Progenitor cell of endocrine pancreas (in vitro differentiated cells): ENCODE results near the gene BFSP1. TPM values are rescaled to one million over a fixed set of nuclear protein-coding genes. Genes with fewer than 3 reads are reported as not detected.

ENCODE experiments used
- DNase-seq: peaks from one replicate; pipeline ENCODE4 v3.0.0; 2021; ENCODE audit warnings: low spot score; ENCODE audit not compliant: unreplicated experiment
- H3K27ac Mint-ChIP-seq: 2 replicates; pipeline ENCODE4 v1.8.0; 2021; ENCODE audit warnings: mild to moderate bottlenecking, moderate library complexity, mixed read lengths
- H3K27me3 Mint-ChIP-seq: 2 replicates; pipeline ENCODE4 v1.8.0; 2021; ENCODE audit warnings: mixed read lengths
- H3K36me3 Mint-ChIP-seq: 2 replicates; pipeline ENCODE4 v1.8.0; 2022; ENCODE audit warnings: mixed read lengths; ENCODE audit not compliant: insufficient read depth
- H3K4me1 Mint-ChIP-seq: 2 replicates; pipeline ENCODE4 v1.8.0; 2021; ENCODE audit warnings: low read depth, mixed read lengths
- H3K4me3 Mint-ChIP-seq: 2 replicates; pipeline ENCODE4 v1.8.0; 2021; ENCODE audit warnings: low read depth, mild to moderate bottlenecking, moderate library complexity, mixed read lengths
- H3K9me3 Mint-ChIP-seq: 2 replicates; pipeline ENCODE4 v1.8.0; 2021; ENCODE audit warnings: low read depth, mixed read lengths
- CTCF ChIP-seq: fragments of 200-600 bp; sonication (generic); IDR thresholded peaks from one replicate; pipeline ENCODE4 v1.5.0; 2021; ENCODE audit warnings: antibody characterized with exemption, mild to moderate bottlenecking; ENCODE audit not compliant: unreplicated experiment
- total RNA-seq: library from RNA; stranded (reverse); gene quantifications from 2 replicates; pipeline ENCODE4 v1.2.1, GENCODE V29; 2021

BFSP1 gene
- total RNA-seq, 1 donor from 2014 or later: 4.2 TPM

GRCh38 chr20:17473659-17474058 is 57.5 kb downstream of the BFSP1 start:
- H3K27ac Mint-ChIP-seq: no peak overlapping the region
- no peaks in the 10 kb centered on the region for H3K9me3 Mint-ChIP-seq
- TF ChIP-seq CTCF: no peak
- no peaks in the 10 kb centered on the region for H3K4me1 Mint-ChIP-seq
- H3K27me3 Mint-ChIP-seq: peaks cover 18% of the 10 kb centered on the region
- H3K36me3 Mint-ChIP-seq: no peaks in the 10 kb centered on the region
- no peak for DNase-seq
- no peak overlapping the region for H3K4me3 Mint-ChIP-seq

DNA sequence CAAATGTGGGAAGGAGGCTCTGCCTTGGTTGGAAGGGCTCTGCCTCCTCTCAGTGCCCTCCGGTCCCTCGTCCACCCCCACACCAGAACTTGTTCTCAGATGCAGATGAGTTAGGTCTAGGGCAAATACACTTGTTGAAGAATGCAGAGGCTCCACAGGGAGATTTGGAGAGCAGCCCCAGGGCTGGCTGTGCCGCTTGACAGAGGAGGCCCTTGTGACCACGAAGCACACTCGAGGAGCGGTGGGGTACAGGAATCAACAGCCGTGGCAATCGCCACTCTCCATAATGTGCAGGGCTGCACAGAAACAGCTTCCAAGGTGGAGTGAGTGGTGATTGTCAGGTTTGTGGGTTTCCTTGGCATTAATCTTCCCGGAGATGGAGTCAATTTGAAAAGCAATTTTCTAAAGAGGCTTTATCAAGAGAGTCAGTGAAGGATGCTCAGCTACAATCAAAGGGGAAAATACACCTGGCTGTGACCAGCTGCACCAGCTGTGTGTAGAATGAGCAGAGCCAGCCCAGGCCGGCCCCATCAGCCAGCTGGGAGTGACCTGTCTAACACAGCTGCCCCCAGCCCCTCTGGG is 59.5 kb downstream of the BFSP1 start:
- no peak overlapping the region for H3K4me3 Mint-ChIP-seq
- no peaks in the 10 kb centered on the region for H3K9me3 Mint-ChIP-seq
- H3K36me3 Mint-ChIP-seq: no peaks in the 10 kb centered on the region
- H3K4me1 Mint-ChIP-seq: no peaks in the 10 kb centered on the region
- no peak for TF ChIP-seq CTCF
- peaks cover 24% of the 10 kb centered on the region for H3K27me3 Mint-ChIP-seq
- no peak overlapping the region for H3K27ac Mint-ChIP-seq
- DNase-seq: no peak

GRCh38 chr20:17470973-17471372 is 60.2 kb downstream of the BFSP1 start:
- H3K27me3 Mint-ChIP-seq: peaks cover 26% of the 10 kb centered on the region
- H3K4me3 Mint-ChIP-seq: no peak overlapping the region
- H3K4me1 Mint-ChIP-seq: no peaks in the 10 kb centered on the region
- DNase-seq: no peak
- TF ChIP-seq CTCF: no peak
- no peaks in the 10 kb centered on the region for H3K36me3 Mint-ChIP-seq
- no peak overlapping the region for H3K27ac Mint-ChIP-seq
- no peaks in the 10 kb centered on the region for H3K9me3 Mint-ChIP-seq

DNA sequence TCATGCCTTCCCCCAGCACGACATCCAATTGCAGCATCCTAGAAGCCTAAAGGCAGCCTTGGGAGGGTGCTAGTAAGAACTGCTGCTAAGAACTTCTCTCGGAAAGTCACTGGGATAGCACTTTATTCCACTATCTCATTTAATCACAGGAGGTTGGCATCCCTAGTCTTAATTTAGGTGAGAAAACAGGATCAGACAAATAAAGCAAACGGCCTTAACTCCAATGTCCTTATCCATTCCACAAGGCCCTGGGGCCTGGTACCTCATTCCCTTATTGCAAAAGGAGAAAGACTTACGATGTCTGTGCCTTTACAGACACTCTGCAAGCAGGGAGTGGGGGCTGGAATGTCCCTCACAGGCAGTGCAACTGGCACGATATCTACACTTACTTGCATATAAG is 60.7 kb downstream of the BFSP1 start:
- TF ChIP-seq CTCF: no peak
- H3K27me3 Mint-ChIP-seq: peaks cover 26% of the 10 kb centered on the region
- H3K27ac Mint-ChIP-seq: no peak overlapping the region
- no peaks in the 10 kb centered on the region for H3K4me1 Mint-ChIP-seq
- H3K36me3 Mint-ChIP-seq: no peaks in the 10 kb centered on the region
- no peak for DNase-seq
- no peak overlapping the region for H3K4me3 Mint-ChIP-seq
- no peaks in the 10 kb centered on the region for H3K9me3 Mint-ChIP-seq

- H3K9me3 Mint-ChIP-seq: no peaks in the 10 kb centered on the region
- H3K36me3 Mint-ChIP-seq: no peaks in the 10 kb centered on the region
- no peak for TF ChIP-seq CTCF
- H3K4me3 Mint-ChIP-seq: no peak overlapping the region
- H3K27ac Mint-ChIP-seq: no peak overlapping the region
- H3K27me3 Mint-ChIP-seq: peaks cover 22% of the 10 kb centered on the region
- H3K4me1 Mint-ChIP-seq: no peaks in the 10 kb centered on the region
- no peak for DNase-seq
These were observed 61.7 kb downstream of the BFSP1 start for GRCh38 chr20:17469246-17470030.
